ENCODE results near the gene SDC4. TPM values are rescaled to one million over a fixed set of nuclear protein-coding genes. Genes with fewer than 3 reads are reported as not detected.

The SDC4 gene
- total and polyA plus RNA-seq, 4 experiments from 2014 or later: 1.2 to 3.9 (median 3.1) TPM

GRCh38 chr20:45292343-45292742 is 55.9 kb downstream of the SDC4 start:
- intact Hi-C loops (cut with micrococcal nuclease): loop anchor here (5.0 kb wide), 2 partner anchors 325 to 605 kb away; partner anchors contain the start of gene STK4
- H3K27me3 ChIP-seq (ENCODE audit: insufficient read depth, low read length): no peaks in the 10 kb centered on the region
- peaks cover 2 to 8% (median 4%) of the 10 kb centered on the region in 4 donors for H3K4me1 Mint-ChIP-seq
- no peak overlapping the region for H3K27ac ChIP-seq (ENCODE audit: low read depth, low read length)
- ChIA-PET CTCF (ENCODE audit: partially characterized antibody) (interaction anchor here (0.9 to 6.6 kb wide), 16 partner anchors 11 to 608 kb away, joined by 3 to 70 read pairs (median 8); no protein-coding TSS in a partner anchor), POLR2A (ENCODE audit: partially characterized antibody) (no interaction called here)
- peaks cover 11% of the 10 kb centered on the region for H3K4me1 ChIP-seq (ENCODE audit: insufficient read depth, low read length)
- no peaks in the 10 kb centered on the region for H3K9me3 Mint-ChIP-seq
- H3K27ac Mint-ChIP-seq: no peak overlapping the region
- H3K36me3 Mint-ChIP-seq: no peaks in the 10 kb centered on the region
- no peaks in the 10 kb centered on the region for H3K9me3 ChIP-seq (ENCODE audit: control insufficient read depth in 1 of 2, low read length in 2 of 2)
- H3K27me3 Mint-ChIP-seq: peaks cover 9 to 31% of the 10 kb centered on the region in 2 donors
- H3K4me3 ChIP-seq (ENCODE audit: low read length in 2 of 2): no peak overlapping the region
- no peaks in the 10 kb centered on the region for H3K36me3 ChIP-seq (ENCODE audit: insufficient read depth, low read length)
- peak overlapping the region in 2 of 8 donors; percentile 83 to 84 for H3K4me3 Mint-ChIP-seq
- no peak for DNase-seq

GRCh38 chr20:45291526-45291925 is 56.7 kb downstream of the SDC4 start:
- Mint-ChIP-seq H3K9me3 (no peaks in the 10 kb centered on the region), H3K27me3 (peaks cover 10 to 35% of the 10 kb centered on the region in 2 donors), H3K4me1 (peaks cover 2 to 8% (median 4%) of the 10 kb centered on the region in 4 donors), H3K36me3 (no peaks in the 10 kb centered on the region), H3K27ac (no peak overlapping the region), H3K4me3 (peak overlapping the region in 1 of 8 donors; percentile 25)
- ChIA-PET POLR2A (ENCODE audit: partially characterized antibody) (no interaction called here), CTCF (ENCODE audit: partially characterized antibody) (interaction anchor here (0.6 to 6.6 kb wide), 17 partner anchors 10 to 642 kb away, joined by 3 to 70 read pairs (median 5); no protein-coding TSS in a partner anchor)
- no peaks in the 10 kb centered on the region for H3K9me3 ChIP-seq (ENCODE audit: control insufficient read depth in 1 of 2, low read length in 2 of 2)
- no peak overlapping the region for H3K4me3 ChIP-seq (ENCODE audit: low read length in 2 of 2)
- peaks cover 11% of the 10 kb centered on the region for H3K4me1 ChIP-seq (ENCODE audit: insufficient read depth, low read length)
- H3K27ac ChIP-seq (ENCODE audit: low read depth, low read length): no peak overlapping the region
- intact Hi-C loops (cut with micrococcal nuclease): loop anchor here (2.0 to 5.0 kb wide), 5 partner anchors 195 to 604 kb away; partner anchors contain the start of gene STK4
- H3K36me3 ChIP-seq (ENCODE audit: insufficient read depth, low read length): no peaks in the 10 kb centered on the region
- no peaks in the 10 kb centered on the region for H3K27me3 ChIP-seq (ENCODE audit: insufficient read depth, low read length)
- no peak for DNase-seq

- Mint-ChIP-seq H3K9me3 (no peaks in the 10 kb centered on the region), H3K27me3 (peaks cover 8 to 35% of the 10 kb centered on the region in 2 donors), H3K36me3 (no peaks in the 10 kb centered on the region), H3K4me3 (peak overlapping the region in 1 of 8 donors; percentile 43), H3K27ac (no peak overlapping the region), H3K4me1 (peaks cover 2 to 8% (median 4%) of the 10 kb centered on the region in 4 donors)
- Histone ChIP-seq H3K36me3 (ENCODE audit: insufficient read depth, low read length) (no peaks in the 10 kb centered on the region), H3K27ac (ENCODE audit: low read depth, low read length) (no peak overlapping the region), H3K4me1 (ENCODE audit: insufficient read depth, low read length) (peaks cover 11% of the 10 kb centered on the region), H3K27me3 (ENCODE audit: insufficient read depth, low read length) (no peaks in the 10 kb centered on the region), H3K9me3 (ENCODE audit: control insufficient read depth in 1 of 2, low read length in 2 of 2) (no peaks in the 10 kb centered on the region), H3K4me3 (ENCODE audit: low read length in 2 of 2) (no peak overlapping the region)
- CTCF ChIA-PET (ENCODE audit: partially characterized antibody): interaction anchor here (0.6 to 6.6 kb wide), 17 partner anchors 10 to 905 kb away, joined by 3 to 70 read pairs (median 5); no protein-coding TSS in a partner anchor
- intact Hi-C loops (cut with micrococcal nuclease): loop anchor here (2.0 to 5.0 kb wide), 5 partner anchors 194 to 604 kb away; partner anchors contain the start of gene STK4
- POLR2A ChIA-PET (ENCODE audit: partially characterized antibody): interaction anchor here (1.0 kb wide), 1 partner anchor 72 kb away, joined by 3 read pairs; the partner anchor contains the start of gene SYS1
- DNase-seq: peak; percentile 54 to 63 (median 57)
Observed at GRCh38 chr20:45290677-45291355, 57.4 kb downstream of the SDC4 start.

GRCh38 chr20:45289942-45290676 is 58.1 kb downstream of the SDC4 start:
- Histone ChIP-seq H3K27me3 (ENCODE audit: insufficient read depth, low read length) (no peaks in the 10 kb centered on the region), H3K36me3 (ENCODE audit: insufficient read depth, low read length) (no peaks in the 10 kb centered on the region), H3K27ac (ENCODE audit: low read depth, low read length) (no peak overlapping the region), H3K4me3 (ENCODE audit: low read length in 2 of 2) (no peak overlapping the region), H3K4me1 (ENCODE audit: insufficient read depth, low read length) (peaks cover 11% of the 10 kb centered on the region), H3K9me3 (ENCODE audit: control insufficient read depth in 1 of 2, low read length in 2 of 2) (no peaks in the 10 kb centered on the region)
- Mint-ChIP-seq H3K4me1 (peaks cover 2 to 8% (median 4%) of the 10 kb centered on the region in 4 donors), H3K27ac (no peak overlapping the region), H3K36me3 (no peaks in the 10 kb centered on the region), H3K4me3 (no peak overlapping the region), H3K9me3 (no peaks in the 10 kb centered on the region), H3K27me3 (peaks cover 8 to 35% of the 10 kb centered on the region in 2 donors)
- CTCF ChIA-PET (ENCODE audit: partially characterized antibody): interaction anchor here (0.9 to 6.6 kb wide), 15 partner anchors 9 to 606 kb away, joined by 3 to 70 read pairs (median 5); no protein-coding TSS in a partner anchor
- DNase-seq: no peak
- POLR2A ChIA-PET (ENCODE audit: partially characterized antibody): interaction anchor here (1.0 kb wide), 1 partner anchor 73 kb away, joined by 3 read pairs; the partner anchor contains the start of gene SYS1
- intact Hi-C loops (cut with micrococcal nuclease): loop anchor here (2.0 to 5.0 kb wide), 5 partner anchors 193 to 603 kb away; partner anchors contain the start of gene STK4

GRCh38 chr20:45288860-45289259 is 59.4 kb downstream of the SDC4 start:
- Mint-ChIP-seq H3K36me3 (no peaks in the 10 kb centered on the region), H3K27me3 (peaks cover 6 to 30% of the 10 kb centered on the region in 2 donors), H3K4me3 (no peak overlapping the region), H3K9me3 (no peaks in the 10 kb centered on the region), H3K4me1 (peaks cover under 1 to 5% (median 2%) of the 10 kb centered on the region in 4 donors), H3K27ac (no peak overlapping the region)
- CTCF ChIA-PET (ENCODE audit: partially characterized antibody): interaction anchor here (6.6 kb wide), 1 partner anchor 31 kb away, joined by 58 read pairs; no protein-coding TSS in a partner anchor
- H3K4me1 ChIP-seq (ENCODE audit: insufficient read depth, low read length): peaks cover 8% of the 10 kb centered on the region
- POLR2A ChIA-PET (ENCODE audit: partially characterized antibody): no interaction called here
- no peaks in the 10 kb centered on the region for H3K9me3 ChIP-seq (ENCODE audit: control insufficient read depth in 1 of 2, low read length in 2 of 2)
- no peaks in the 10 kb centered on the region for H3K27me3 ChIP-seq (ENCODE audit: insufficient read depth, low read length)
- H3K36me3 ChIP-seq (ENCODE audit: insufficient read depth, low read length): no peaks in the 10 kb centered on the region
- no peak overlapping the region for H3K27ac ChIP-seq (ENCODE audit: low read depth, low read length)
- intact Hi-C loops (cut with micrococcal nuclease): no loop called here
- no peak for DNase-seq
- no peak overlapping the region for H3K4me3 ChIP-seq (ENCODE audit: low read length in 2 of 2)

GRCh38 chr20:45288376-45288775 is 59.8 kb downstream of the SDC4 start:
- Mint-ChIP-seq H3K9me3 (no peaks in the 10 kb centered on the region), H3K36me3 (no peaks in the 10 kb centered on the region), H3K27ac (no peak overlapping the region), H3K4me1 (peaks cover 0 to 5% (median 0%) of the 10 kb centered on the region in 4 donors), H3K27me3 (peaks cover 6 to 29% of the 10 kb centered on the region in 2 donors), H3K4me3 (no peak overlapping the region)
- H3K27me3 ChIP-seq (ENCODE audit: insufficient read depth, low read length): no peaks in the 10 kb centered on the region
- POLR2A ChIA-PET (ENCODE audit: partially characterized antibody): no interaction called here
- no peaks in the 10 kb centered on the region for H3K9me3 ChIP-seq (ENCODE audit: control insufficient read depth in 1 of 2, low read length in 2 of 2)
- CTCF ChIA-PET (ENCODE audit: partially characterized antibody): no interaction called here
- intact Hi-C loops (cut with micrococcal nuclease): no loop called here
- H3K36me3 ChIP-seq (ENCODE audit: insufficient read depth, low read length): no peaks in the 10 kb centered on the region
- H3K27ac ChIP-seq (ENCODE audit: low read depth, low read length): no peak overlapping the region
- DNase-seq: no peak
- H3K4me3 ChIP-seq (ENCODE audit: low read length in 2 of 2): no peak overlapping the region
- peaks cover 6% of the 10 kb centered on the region for H3K4me1 ChIP-seq (ENCODE audit: insufficient read depth, low read length)
